Activated CD8-positive, alpha-beta memory T cell treated with anti-CD3 and anti-CD28 coated beads for 1 hour (primary cell): ENCODE measurements around the gene GNA14.
"Not testable (repeated sequence)": the region's sequence is repeated elsewhere in the genome, so short reads cannot be mapped to it uniquely, and the experiment has no call there.

Experiments
- DNase-seq, 2 donors: peaks; one replicate each; pipeline ENCODE4 v3.0.0-alpha.2; 2020; ENCODE audit warnings: low read depth in 1 of 2; ENCODE audit errors: extremely low read depth in 1 of 2

The GNA14 gene

DNA sequence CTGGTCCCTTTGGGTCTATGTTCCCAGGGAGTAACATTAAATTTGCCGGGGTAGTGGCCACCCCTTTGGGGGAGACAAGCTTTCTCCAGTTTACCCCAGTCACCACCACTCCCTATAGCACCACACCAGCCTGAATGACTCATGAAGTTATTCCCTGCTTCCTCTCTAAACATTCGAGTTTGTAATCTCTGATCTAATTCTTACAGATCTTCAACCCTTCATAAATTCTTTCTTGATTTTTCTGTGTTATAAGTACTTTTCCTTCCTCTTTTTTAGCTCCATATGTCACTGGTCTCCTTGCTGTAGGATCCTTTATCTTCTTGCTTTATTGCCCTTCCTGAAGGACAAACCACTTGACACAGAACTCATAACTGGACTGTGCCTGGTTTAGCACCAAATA, 55.6 kb downstream of the GNA14 start:
- DNase-seq: no peak

DNA sequence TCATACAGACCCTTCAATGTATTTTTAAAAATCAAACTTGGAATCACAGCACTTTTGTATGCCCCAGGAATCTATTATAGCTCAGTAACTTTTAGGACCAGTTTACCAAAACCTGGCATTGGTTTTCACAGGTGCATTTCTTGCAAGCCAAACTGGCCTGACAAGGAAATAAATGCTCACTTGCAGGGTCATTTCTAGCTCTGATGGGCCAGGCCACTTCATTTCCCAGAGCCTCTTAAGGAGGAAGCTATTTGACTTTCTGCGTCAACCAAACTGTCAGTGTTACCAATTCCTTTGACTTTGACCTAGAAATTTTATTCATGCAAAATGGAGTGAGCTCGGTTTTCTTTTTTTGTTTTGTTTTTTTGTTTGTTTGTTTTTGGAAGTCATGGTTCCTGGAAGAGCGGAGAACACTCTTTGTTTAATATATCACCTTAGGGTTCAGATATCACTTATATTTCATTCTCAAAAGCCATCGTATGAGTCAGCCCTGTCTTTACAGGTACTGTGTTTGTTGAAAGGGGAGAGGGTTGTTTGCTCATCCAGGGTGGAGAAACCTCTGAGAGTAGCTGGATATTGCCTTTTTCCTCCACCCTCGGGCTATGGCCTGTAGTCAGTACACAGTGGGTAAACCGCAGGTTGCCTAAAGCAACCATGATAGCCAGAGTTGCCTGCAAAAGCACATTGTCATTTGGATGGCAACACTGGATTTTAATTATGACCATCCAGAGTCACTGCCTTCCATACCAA, 58.9 kb downstream of the GNA14 start:
- no peak for DNase-seq

DNA sequence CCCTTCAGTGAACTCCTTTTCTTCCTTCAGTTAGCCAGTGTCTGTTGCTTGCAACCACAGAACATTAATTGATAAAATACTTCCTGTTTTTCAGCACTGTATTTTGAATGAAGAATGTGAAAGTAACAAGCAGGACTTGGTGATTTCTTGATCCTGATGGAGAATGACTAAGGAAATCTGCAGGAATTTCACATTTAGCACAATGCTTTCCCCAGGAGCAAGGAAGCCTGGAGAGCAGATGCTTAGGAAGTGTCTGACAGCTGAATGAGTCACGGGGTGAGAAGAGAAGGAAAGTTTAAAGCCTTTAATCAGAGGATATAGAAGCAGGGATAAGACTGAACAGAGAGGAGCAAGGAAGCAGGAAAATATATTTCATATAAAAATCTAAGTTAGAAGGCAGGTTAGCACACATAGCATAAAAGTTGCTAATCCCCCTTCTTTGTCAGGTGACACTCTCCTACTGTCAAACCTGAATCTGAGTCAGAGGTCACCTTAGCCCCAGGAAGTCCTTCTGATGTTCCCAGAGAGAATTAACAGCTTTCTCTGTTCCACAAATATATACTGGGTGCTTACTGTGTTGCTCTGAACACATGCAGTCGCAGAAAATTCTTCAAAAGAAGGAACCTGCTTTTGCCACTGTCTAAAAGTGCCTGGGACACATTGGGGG, 59.7 kb downstream of the GNA14 start:
- no peak for DNase-seq

DNA sequence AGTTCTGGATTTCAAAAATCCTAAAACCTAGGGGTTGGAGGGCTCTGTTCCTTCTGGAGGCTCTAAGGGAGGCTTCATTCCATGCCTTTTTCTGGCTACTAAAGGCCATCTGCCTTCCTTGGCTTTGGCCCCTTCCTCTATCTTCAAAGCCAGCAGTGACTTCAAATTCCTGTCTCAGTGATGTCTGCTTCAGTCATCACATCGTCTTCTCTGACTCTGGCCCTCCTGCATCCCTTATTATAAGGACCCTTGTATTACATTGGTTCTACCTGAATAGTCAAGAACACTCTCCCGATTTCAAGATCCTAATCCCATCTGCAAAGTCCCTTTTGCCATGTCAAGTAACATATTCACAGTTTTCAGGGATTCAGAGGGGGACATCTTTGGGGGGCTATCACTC, 60.3 kb downstream of the GNA14 start:
- DNase-seq: no peak

DNA sequence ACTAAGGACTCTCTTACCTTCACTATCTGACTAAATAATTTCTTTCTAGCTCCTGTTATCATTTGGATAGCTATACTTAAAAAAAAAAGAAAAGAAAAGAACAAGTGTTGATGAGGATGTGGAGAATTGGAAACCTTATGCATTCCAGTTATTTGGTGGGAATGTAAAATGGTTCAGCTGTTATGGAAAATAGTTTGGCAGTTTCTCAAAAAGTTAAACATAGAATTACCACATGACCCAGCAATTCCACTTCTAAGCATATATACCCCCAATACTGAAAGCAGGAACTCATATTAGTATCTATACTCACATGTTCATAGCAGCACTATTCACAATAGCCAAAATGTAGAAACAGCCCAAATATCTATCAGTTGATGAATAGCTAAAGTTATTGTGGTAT, 61.1 kb downstream of the GNA14 start:
- no peak for DNase-seq

DNA sequence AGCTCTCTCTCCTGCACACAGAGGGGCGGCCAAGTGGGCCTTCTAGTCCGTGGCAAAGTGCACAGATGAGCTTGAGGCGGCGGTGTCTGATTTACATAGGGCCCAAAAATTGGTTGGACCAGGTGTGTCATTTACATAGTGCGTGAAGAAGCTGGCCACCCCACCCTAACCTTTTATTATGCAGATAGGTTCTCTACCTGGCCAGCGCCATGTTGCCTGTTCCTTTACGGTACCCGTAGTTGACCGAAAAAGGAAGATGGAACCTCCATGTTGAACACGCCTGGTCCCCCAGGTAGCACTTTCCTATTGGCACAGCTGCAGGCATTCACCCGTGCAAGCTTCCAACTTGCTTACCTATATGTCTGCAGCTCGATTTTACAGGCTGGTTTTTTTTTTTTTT, 61.5 kb downstream of the GNA14 start:
- no peak for DNase-seq

DNA sequence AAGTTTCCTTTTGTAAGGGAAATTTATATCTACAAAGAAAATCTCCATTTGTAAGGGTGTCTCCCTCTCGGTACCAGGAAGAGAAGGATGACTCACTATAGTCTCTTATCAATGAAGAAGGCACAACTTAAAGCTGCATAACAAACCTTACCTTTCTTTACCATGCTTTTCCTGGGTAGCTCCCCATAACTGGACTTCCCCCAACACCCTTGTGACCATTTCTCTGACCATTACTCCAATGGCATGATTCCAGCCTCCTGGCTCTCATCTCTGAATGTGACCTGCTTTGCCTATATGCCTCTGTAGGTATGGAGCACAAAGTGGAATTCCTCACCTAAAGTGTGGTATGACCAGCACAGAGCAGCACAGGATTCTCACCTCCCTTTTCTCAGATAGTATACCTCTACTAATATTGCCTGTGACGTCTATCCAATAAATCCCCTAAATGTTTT, 62.8 kb downstream of the GNA14 start:
- DNase-seq: no peak

DNA sequence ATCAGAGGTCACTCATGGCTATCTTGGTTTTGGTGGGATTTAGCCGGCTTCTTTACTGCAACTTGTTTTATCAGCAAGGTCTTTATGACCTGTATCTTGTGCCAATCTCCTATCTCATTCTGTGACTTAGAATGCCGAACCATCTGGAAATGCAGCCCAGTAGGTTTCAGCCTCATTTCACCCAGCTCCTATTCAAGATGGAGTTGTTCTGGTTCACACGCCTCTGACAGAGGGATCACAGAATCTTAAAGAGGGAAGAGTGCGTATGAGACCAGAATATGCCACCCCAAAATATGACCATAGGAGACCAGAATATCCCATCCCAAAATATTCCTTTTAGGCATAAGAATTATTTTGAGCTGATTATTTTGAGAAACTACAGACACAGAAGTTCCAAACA, 63.2 kb downstream of the GNA14 start:
- not testable (repeated sequence) for DNase-seq

DNA sequence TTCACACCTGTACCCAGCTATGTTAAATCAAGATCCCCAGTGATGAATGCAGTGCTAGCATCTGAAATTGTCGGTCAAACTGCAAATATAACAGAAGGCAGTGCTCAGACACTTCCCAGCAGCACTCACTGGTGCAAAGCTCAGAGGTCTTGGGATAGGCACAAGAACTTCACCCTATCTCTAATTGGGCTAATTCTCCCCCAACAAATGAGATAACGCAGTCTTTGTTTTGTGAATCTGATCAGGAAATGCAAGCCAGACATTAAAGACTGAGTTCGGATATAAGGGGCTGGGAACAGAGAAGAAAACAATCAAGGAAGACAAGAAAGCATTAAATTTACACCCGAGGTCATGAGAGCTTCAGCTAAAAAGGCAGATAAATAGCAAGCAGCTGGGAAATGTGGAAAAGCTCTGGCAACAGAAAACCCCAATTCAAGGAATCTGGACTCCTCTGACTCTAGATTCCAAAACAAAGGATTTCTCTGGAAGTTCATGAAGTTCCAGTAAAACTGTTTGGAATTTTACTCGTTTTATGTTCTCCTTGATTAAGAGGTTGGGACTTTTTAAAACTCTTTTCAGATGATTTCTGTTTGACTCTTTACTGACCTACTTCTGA, 65.1 kb downstream of the GNA14 start:
- no peak for DNase-seq

DNA sequence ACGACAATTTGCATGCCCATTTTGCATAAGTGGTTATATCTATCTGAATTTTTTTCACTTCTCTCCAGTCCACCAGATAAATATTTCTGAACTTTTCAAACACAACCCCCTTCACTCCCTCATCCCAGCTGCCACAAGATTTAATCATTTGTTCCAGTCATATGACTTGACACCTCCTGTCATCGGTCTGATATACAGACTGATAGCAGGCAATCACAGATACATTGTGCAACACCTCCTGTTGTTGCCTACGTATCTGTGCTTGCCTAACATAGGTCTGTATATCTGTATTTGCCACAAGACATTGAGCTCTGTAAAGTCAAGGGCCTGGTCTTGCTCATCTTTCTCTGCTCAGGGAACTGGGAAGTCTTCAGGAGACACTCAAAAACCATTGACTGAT, 65.6 kb downstream of the GNA14 start:
- DNase-seq: no peak

DNA sequence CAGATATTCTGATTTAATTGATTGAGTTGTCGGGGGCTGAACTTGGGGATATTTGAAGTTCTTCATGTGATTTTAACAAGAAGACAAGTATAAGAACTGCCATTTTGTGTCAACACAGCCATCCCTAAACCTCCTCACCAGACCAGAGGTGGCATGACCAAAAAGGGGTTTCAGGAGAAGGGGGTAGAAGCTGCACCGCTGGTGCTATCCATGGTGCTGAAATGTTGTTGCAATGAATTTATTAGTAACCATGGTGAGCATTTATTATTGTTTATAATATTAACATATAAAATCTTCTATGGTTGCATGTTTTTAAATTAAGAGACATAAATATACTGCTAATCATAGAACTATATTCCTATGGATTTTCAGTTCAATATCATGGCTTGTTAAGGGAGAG, 72.3 kb downstream of the GNA14 start:
- DNase-seq: no peak

DNA sequence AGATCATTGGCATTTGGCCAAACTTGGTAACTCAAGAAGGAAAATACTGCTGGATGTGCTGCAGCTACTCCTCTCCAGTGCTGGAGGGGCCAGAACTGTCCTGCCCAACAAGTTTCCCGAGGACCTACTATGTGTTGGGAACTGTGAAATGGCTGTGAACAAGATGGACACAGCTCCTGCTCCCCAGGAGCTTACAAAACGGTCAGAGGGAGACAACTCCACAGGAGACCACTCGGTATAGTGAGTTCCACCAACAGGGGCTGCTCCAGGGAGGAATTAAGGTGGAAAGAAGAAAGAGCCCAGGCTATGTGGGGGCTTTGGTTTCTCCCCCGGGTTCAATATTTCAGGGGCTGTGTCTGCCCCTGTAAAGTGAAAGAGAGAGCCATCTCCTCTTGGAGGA, 78.8 kb downstream of the GNA14 start:
- no peak for DNase-seq

DNA sequence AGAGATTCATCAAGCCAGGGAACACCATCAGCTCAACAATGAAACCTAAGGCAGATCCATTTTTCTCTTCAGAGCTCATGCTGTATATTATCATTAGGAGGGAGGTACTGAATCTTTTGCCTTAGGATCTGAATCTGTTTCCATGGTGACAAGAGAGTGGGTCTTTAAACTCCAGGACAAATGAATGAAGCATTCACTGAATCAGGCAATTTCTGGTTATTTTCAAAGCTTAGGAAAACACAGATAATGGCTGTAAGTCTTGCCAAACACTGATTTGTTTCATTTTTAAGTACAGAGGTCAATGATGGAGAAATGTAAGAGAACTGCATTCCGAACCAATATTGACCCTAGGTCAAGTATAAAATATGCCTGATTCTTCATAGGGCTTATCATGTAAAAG, 84.9 kb downstream of the GNA14 start:
- DNase-seq: no peak

DNA sequence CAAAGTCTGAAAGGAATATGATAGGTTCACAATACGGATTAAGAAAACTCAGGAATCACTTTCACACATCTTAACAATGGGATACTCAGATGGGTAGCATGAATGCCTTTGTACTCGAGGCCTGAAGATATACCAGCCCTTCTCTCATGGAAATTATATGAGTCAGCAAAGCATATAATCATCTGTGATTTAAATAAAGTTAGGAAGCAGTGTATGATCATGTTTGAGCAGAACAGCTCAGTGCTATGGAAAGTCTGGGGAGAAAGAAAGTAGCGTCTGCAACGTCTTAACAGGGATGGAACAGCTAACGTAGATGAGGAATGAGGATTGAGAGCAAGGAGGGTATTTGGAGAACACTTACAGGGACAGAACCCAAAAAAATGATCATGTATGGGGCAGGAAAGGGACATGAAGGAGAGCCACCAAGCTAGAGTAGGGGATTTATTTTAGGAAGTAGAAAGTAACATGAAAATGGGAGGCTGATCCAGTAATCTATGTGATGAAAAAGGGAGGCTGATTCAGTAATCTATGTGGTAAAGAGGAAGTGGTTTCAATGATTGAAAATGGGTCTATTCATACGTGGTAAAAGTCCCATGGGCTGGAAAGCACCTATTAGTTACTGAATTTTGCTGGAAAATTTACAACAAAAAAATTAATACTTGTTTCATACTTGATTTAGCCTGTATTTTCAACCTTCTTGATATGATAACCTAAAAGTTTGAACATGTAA, 85.9 kb downstream of the GNA14 start:
- DNase-seq: no peak

DNA sequence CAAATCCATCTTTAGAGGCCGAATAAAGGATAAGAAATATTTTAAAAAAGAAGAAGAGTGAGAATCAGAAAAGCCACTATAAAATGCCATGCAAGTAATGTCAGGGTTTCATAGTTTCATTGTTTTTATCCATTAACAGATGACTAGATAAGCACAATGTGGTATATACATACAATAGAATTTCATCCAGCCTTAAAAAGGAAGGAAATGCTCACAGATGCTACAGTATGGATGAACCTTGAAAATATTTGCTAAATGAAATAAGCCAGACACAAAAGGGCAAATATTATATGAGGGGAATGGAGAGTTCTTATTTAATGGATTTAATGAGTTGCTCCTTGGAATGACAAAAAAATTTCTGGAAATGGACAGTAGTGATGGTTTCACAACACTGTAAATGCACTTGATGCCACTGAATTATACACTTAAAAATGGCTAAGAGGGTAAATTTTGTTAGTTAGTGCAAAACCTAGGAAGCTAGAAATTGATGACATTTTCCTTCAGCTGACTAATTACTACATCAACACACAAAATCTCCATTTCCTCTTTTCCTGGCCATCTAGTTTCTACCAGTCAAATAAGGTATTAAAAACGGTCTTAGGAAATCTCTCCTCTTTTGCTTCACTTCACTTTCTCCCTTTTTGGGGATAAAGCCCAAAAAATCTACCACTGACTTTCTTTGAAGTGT, 86.6 kb downstream of the GNA14 start:
- no peak for DNase-seq

DNA sequence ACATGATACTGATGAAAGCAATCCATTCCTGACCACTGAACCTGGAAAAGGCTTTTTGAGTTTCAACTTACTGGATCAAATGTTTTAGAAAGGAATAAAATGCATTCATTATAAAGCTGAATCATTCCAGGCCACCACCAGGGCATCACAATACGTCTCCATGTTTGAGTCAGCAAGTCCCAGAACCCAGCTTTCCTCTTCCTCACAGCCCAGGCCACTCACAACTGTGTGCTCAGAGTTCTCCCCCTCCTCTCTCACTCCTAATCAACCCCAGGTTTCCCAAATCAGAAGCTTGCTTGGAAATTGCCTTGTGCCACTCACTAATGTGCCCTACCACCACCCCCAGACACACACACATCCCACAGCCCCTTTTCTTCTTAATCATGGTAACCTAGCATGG, 91.7 kb downstream of the GNA14 start:
- no peak for DNase-seq

DNA sequence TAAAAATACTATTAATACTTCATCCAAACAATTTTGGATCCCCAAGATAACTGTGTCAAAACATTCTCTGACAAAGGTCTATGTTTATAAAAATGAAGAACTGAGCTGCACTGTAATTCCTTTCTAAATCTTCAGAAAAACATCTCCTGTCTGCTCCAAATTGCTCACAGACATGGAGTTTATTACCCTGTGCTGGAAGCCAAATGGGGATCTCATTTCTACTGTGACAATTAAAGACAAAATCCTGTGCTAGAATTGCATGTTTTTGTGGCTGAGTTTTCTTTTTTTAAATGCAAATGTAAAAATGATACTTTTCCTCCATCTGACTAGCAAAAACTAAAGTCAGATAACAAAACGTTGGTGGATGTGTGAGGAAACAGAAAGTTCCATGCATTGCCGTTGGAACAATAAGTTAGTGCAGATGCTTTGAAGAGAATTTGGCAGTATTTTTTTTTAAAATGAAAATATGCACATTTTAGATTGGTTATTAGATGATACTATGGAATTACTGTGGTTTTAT, 93.5 kb downstream of the GNA14 start:
- no peak for DNase-seq

DNA sequence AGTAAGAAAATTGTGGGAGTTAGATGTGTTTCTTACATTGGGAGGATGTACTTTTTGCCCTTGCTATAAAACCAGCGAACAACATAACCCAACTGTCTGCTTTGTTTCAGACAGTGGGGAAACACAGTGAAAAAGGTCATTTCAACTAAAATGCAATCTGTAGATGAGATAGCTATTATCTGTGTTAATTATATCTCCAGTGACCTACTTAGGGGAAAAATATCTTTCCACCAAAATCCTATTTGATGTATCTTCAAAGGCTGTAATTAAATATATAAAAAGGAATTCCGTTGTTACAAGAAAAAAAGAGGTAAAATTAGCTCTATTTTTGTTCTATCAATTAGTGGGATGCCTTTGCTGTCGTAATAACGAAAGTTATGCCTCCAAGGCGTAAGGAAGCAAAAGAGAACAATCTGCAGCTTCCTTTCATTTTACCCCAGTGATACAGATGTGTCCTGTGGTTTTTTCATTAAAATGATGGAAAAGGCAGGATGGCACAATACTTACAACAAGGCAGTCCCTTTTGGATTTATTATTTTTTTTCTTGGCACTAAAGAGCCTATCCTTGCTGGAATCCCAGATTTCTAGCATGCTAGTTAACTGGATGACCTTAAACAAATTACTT, 100.9 kb downstream of the GNA14 start:
- no peak for DNase-seq

DNA sequence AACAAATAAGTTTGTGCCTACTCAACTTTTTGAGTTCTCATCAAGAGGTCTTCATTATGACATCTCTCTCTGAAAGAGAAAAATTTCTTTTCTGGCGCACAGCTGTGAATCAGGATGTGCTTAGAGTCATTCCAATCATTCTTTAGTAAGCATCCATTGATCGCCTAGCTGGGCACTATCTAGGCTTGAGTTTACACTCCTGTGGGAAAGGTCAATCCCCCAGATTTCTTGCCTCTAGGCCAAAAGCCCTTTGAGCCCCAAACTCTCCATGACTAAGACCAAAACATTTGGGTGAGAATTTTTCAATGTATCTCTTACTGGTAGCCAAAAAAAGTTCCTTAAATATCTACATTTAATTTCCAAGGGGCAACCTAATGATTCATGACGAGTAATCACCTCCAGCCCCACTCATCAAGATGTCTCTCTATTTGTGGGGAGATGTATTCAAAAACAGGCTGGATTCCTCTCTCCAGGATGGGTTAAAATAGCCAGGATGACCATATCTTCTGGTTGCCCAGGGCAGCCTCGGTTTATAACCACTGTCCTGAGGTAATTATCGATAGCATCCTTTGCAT, 101.7 kb downstream of the GNA14 start:
- DNase-seq: no peak

DNA sequence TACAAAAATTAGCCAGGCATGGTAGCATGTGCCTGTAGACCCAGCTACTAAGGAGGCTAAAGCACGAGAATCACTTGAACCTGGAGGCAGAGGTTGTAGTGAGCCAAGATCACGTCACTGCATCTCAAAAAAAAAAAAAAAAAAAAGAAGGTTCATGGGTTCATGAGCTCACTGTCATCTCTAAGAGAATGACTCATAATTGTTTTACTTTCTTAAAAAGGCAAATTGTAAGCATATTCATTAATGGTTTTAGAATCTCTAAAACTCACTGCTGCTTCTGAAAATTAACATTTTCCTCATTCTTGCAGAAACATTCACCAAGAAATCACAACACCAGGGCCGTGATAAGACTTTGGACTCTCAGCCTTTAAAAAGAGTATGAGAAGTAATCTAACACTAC, 103.6 kb downstream of the GNA14 start:
- no peak for DNase-seq
